ENCODE data around the gene TNS3.

- TF ChIP-seq CTCF (IDR thresholded peaks at IDR 0.05; ENCODE audit: insufficient read depth, low read depth, low read length) = no peak
- TF ChIP-seq EZH2 (IDR thresholded peaks at IDR 0.05; ENCODE audit: insufficient read depth, low read length) = no peak
Measured at GRCh38 chr7:47596502-47597202, 14.7 kb upstream of the TNS3 start.
